CD4-positive, alpha-beta T cell treated with Interferon alpha-2 for 1 hour (primary cell): Measurements from ENCODE around the gene NEURL1B.
"Not testable (repeated sequence)": the region's sequence is repeated elsewhere in the genome, so short reads cannot be mapped to it uniquely, and the experiment has no call there.

Source experiments
- DNase-seq, 2 donors: peaks; one replicate each; pipeline ENCODE4 v3.0.0-alpha.2; 2020 to 2022

Gene NEURL1B, protein sequence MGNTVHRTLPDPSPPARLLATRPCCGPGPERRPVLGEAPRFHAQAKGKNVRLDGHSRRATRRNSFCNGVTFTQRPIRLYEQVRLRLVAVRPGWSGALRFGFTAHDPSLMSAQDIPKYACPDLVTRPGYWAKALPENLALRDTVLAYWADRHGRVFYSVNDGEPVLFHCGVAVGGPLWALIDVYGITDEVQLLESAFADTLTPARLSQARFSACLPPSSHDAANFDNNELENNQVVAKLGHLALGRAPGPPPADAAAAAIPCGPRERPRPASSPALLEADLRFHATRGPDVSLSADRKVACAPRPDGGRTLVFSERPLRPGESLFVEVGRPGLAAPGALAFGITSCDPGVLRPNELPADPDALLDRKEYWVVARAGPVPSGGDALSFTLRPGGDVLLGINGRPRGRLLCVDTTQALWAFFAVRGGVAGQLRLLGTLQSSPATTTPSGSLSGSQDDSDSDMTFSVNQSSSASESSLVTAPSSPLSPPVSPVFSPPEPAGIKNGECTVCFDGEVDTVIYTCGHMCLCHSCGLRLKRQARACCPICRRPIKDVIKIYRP

DNA sequence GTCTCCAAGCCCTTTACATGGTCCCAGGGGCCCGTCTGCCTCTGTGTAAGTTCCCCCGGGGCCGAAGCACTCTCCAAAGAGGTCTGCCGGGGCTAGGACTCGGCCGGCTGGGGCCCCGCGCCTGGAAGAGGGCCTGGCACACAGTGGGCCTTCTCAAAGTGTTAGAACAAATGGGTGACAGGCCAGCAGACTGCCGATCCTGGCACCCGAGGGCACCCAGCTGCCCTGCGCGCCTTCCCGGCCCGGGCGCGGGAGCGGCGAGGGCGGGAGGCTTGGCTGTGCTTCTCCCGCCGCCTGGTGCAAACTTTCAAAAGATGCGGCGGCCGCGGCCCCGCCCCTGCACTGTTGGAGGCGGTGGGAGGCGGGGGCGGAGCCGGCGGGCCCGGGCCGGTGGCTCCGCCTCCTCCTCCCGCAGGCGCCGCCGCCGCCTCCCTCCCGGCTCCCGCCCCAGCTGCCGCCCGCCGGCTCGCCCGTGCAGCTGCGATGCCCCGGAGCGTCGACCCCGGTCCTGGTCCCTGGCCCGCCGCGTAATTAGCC lies at the start of gene NEURL1B:
NEURL1B (plus strand) TSS at position 442 of the 537 bp plus-strand sequence. CDS start 144 bp downstream, outside the sequence.
- peak; percentile 13 to 43 for DNase-seq

DNA sequence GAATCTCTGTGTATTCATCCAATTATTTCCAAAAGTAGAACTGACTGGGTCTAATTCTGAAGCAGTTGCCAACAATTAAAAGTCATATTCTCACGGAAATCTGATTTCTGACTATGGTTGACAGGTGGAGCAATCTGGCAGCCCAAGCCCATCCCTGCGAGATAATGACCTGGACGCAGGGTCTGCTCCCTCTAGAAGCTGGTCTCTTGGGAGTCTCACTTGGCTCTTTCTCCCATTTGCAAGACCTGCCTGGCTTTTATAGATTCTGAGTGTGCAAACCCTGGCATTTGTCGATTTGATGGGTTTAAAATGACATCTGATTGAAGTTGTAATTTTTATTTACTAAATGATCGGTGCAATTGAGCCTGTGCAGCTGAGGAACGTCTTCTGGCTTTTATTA lies 49.4 kb upstream of the NEURL1B start:
- no peak for DNase-seq

DNA sequence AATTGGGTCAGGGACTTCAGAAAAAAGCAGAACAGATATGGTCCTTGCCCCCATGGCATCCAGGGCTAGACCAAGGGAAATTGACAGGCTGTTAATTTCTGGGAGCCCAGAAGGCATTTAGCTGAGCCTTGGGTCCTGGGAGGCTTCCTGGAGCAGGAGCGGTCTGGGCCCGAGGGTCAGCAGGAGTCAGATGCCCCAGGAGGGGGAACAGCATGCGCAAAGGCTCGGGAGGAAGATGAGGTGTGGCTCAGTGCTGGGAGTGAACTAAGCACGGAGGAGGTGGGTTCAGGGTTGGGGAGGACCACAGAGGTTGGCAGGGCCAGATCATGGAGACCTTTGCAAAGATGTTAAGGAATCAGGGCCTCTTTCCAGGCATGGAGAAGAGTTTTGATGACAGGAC lies 48.2 kb upstream of the NEURL1B start:
- no peak for DNase-seq

DNA sequence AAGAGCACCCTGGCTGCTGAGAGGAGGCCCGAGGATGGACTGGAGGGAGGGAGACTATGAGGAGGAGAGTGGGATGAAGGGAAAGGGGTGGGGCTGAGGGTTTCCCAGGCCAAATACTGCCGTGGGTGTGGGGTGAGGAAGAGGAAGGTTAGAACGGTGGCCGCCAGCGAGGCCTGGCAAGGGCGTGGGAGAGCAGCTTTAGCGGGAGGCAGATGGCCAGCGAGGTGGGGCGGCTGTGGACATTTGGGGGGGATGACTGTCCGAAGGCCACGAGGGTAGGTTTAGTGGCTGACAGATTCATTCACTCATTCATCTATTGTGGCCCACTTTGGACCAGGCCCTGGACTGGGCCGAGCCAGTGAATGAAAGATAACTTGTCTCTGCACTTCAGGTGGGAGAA lies 47.8 kb upstream of the NEURL1B start:
- DNase-seq: no peak

DNA sequence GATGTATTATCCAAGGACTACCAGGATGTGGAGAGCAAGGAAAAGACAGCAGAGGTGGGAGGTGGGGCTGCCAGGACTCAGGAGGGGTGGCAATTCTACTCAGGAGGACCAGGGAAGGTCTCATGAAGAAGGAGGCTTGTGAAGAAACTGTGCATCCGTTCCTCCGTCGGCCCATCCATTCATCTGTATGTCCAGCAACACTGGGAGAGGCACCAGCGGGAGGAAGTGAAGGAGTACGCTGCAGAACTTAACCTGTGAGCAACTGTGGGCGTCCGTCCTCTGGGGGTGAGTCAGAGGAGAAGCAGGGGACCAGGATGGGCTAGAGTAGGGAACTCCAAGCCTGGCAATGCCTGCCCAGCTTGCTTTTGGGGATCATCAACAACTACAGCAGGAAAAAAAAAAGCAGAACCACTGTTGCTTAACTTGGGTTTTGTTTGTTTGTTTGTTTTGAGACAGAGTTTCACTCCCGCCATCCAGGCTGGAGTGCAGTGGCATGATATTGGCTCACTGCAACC lies 47.3 kb upstream of the NEURL1B start:
- no peak for DNase-seq

DNA sequence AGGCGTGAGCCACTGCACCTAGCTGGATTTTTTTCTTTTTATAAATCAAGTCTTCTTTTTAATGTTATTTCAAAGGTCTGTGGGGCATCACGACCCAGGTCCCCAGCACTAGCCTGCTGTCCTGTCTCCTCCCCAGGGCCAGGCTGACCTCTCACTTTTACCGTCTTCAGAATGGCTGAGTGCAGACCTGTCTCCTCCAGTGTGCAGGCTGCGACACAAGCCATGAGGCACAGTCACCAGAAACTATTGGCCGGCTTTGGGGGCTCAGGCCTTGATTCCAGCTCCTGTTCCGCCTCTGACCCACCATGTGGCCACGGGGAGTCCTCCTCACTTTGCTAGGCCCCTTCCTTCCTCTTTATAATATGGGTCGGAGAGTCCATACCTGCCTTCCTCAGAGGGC lies 46.6 kb upstream of the NEURL1B start:
- no peak for DNase-seq

DNA sequence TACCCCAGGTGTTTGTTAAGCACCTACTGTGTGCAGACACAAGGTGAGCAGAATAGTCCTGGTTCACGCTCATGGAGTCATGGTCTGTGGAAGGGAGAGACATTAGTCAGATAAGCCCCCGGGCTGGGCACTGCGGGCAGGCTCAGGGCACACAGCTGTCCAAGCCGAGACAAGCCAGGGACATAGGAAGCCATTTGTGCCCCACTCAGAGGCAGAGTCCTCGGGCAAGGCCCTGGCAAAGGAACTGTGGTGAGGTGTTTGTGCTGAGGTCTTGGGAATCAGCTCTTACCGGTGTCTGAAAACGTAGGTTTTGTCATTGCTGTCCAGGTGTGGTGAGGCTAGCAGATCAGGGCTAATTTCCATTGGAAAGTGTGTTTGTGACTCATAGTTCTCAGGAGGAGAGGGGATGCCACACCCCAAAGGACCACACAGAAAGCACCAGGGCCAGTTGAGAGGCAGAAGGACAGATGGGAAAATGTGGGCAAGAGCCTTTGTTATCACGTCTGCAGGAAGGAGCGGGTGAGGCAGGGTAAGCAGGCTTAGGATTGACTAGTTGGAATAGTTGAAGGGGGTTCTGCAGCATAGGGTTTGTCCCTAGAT lies 46.1 kb upstream of the NEURL1B start:
- no peak for DNase-seq

DNA sequence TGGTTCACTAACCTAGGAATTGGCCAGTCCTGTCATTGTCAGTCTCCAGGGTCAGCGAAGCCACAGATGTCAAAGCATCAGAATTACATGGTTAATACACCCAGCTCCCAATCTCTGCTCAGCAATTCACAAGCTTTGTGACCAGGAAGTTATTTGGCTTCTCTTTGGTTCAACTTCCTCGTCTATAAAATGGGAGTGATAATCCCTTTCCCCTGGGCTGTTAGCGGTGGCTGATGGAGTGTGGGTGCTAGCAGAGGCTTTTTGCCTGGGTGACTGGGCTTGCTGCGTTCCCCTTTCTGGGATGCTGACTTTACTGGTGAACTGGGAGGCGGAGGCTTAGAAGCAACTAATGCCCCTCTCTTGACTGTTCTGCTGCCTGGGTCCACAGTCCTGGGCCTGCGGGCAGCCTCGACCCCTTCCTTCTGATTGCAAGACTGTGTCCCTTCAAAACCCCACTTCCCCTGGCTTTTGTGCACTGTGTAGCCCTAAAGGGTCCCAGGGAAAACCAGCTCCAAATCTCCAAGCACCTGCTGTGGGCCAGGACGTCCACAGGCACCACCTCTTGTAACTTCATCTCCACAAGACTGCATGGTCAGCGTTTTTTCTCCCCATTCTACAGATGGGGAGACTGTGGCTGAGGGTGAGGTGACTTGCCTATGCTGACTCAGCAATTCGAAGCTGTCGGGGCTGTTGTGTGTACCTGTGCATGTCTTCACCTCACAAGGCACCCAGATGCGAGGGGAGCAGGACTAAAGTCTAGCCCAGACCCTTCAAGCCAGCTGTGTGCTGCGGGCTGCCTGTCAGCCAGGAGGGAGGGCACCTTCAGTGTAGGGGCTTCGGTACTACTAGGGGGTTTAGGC lies 45.2 kb upstream of the NEURL1B start:
- DNase-seq: no peak

DNA sequence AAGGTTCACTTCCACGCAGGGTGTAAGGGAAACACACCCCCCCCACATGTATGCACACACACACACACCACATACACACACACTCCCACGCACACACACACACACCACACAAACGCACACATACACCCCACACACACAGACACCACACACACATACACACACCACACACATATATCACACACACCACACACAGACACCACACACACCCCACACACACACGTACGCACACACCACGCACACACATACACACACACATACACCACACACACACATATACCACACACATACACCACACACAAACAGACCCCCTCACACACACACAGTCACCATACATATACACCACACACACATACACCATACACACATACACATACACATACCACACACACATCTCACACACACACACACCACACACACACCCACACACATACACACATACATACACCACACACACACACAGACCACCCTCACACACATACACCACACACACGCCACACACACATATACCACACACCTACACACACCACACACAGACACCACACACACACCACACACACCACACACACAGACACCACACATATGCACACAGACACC lies 44.3 kb upstream of the NEURL1B start:
- DNase-seq: no peak

DNA sequence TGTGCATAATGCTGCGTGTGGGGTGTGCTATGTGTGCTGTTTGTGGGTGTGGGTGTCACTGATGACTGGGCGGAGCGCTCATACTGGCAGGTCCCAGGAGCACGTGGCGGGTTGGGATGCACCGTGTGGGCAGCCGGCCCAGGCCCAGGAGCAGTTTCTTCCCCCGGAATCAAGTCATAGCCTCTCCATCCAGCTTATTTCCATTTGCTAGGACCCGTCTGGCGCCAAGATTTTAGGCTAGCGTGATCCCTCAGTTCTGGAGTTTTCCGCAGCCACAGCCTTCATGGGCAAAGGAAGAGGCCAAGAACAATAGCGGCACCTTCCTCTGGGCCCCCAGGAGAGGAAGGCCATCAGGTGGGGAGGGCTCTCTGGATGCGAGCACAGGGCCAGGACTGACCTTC lies 43.3 kb upstream of the NEURL1B start:
- DNase-seq: no peak

DNA sequence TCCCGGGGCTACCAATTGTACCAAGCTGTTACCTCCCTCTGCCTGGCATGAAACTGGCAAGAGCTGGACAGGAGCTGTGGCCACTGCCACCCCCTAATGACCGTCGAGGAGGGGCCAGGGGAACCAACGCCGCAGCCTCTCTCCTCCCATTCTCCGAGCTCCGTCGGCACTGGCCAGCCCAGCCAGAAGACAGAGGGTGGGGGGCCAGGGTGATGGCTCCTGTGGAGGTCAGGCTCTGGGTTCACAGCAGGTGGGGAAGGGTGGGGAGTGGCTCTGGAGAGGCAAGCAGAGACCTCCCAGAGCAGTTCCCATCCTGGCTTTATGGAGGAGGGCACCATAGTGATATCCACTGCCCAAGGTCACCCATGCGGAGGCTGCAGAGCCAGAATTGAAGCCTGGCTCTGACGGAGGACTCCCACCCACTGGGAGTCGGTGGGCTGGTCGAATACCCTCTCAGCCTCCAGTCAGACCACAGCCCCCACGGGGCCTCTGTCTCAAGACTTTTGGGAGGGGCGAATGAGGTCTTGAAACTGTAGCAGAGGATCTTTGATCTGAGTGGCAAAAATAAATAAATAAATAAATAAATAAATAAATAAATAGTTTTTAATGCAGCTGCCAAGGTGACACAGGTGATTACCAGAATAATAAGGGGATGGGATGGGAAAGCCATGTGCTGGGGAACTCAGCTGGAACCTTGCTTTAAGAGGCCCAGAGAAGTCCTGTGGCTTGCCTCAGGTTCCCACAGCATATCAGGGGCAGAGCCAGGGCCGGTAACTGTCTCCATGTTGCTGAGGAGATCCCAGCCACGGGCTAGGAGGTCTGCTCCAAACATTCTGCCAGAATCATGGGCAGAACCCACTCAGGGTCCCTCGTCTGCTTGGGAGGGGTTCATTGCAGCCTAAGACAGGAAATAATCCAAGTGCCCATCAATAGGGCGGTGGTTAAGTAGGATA lies 42.5 kb upstream of the NEURL1B start:
- no peak for DNase-seq

DNA sequence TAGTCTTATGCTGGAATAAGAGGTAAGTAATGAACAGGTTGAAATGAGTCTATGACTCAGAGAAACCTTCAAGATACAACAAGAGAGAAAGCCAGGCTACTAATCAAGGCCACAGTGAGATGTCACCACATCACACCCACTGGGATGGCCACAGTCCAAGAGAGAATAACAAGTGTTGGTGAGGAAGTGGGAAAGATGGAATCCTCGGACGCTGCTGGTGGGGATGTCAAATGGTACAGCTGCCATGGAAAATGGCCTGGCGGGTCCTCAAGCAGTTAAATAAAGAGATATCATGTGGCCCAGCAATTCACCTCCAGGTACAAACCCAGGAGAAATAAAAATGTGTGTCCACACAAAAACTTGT lies 41.9 kb upstream of the NEURL1B start:
- DNase-seq: no peak

DNA sequence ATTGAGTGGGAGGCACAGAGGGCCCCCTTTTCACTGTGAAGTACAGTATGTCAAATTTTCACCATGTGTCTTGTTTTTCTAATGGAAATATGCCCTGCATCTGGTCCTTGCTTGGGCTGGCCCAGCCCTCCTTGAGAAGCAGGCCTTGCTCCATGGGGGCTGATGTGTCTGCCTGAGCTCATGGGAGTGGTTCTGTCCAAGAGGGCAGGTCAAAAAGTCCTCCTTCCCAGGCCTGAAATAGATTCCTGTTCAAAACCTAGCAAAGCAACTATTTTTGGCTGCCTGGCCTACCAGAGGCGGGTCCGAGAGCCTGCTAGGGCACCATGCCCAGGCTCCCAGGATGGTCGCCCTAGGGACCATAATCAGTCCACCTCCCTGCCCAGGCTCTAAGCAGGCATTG lies 40.5 kb upstream of the NEURL1B start:
- DNase-seq: no peak

DNA sequence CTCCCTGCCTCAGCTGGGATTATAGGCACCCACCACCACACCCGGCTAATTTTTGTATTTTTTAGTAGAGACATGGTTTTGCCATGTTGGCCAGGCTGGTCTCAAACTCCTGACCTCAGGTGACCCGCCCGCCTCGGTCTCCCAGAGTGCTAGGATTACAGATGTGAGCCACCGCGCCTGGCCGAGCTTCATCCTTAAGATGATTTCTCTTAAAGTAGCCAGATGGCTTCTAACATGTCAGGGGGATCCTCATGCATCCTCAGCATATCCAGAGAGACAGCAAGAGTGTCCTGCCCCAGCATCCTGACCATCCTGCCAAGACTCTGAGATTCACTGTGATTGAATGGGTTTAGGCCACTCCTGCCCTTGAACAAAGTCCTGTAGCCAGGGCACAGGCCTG lies 39.5 kb upstream of the NEURL1B start:
- not testable (repeated sequence) for DNase-seq

DNA sequence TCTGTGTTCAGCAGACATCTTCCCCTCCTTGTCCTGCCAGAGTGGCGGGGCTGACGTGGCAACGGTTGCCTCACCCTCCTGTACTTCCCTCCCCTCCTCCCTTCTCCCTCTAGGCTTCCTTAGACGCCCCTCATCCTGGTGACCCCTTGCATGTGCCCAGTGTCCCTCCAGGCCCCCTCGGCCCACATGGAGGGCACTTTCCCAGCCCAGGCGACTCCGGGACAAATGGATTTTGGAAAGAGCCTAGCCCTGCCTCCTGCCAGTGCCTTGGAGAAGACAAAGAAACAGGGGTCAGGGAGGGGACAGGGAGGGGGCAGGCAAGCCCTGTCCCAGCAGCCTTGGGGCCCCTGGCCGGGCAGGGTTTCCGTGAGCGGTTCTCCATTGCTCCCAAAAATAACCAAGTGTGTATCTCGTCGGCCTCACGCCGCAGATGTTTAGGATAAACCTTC lies 38.3 kb upstream of the NEURL1B start:
- DNase-seq: no peak

DNA sequence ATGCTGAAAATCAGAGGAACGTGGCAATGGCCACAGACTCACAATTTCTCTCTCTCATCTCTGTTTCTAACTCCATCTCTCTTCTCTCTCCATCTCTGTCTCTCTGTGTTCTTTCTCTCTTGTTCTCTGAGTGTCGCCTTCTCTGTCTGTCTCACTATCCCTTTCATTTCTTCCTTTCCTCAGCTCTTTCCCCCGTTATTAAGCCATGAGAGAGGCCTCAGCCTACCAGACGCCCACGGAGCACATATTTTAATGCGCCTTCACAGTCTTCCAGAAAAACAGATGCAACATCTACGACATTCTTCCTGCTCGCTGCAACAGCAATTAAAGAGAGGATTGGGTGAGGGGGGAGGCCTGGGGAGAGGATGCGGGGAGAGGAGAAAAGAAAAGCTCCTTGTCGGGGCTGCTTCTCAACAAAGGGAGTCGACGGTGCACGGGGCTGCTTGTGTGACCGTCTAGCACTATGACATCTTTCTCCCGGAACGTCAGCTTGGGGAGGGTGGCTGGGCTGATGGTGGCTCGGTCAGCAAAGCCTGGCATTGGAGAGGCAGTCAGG lies 37.7 kb upstream of the NEURL1B start:
- DNase-seq: no peak

DNA sequence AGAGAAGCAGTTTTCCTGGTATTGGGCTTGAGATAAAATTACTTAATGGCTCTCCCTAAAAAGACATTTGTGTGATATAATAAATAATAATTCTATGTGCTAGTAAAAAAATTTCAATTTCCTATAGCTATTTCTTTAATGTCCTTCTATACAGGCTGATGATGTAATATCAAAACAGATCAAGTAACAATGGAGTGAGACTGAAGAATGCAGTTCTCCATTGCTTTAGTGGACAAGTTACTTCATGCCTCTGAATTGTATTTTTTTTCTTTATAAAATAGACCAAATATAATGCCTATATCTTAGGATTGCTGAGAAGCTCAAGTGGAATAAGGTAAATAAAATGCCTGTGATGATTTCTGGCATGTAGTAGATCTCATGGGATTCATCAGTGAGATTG lies 35.6 kb upstream of the NEURL1B start:
- DNase-seq: no peak

DNA sequence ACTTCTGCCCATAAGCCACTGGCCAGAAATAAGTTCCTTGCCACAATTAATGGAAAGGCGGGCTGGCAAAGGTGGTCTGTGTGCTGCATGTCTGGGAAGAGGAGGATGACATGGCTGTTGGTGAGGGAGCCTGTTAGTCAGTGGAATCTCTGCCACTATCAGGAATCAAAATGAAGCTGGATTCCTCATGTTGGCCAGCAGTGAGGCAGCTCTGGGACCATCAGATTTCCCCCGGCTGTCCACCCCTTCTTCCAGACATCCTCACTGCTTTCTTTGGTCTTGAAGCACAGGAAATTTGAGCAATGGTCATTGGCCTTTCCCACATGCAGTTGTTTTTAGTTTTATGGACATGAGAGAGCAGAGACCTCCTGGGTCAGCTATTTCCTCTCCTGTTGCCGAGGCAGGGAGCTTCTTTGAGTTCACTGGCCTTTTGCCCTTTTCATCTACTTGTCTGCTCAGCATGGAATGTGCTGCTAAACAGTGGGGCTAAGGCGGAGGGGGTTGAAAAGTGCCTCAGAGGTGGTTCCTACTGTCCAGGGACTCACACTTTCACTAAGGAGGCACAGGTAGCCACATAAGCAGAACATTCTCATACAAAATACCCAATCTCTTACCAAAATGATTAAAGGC lies 34.8 kb upstream of the NEURL1B start:
- no peak for DNase-seq

DNA sequence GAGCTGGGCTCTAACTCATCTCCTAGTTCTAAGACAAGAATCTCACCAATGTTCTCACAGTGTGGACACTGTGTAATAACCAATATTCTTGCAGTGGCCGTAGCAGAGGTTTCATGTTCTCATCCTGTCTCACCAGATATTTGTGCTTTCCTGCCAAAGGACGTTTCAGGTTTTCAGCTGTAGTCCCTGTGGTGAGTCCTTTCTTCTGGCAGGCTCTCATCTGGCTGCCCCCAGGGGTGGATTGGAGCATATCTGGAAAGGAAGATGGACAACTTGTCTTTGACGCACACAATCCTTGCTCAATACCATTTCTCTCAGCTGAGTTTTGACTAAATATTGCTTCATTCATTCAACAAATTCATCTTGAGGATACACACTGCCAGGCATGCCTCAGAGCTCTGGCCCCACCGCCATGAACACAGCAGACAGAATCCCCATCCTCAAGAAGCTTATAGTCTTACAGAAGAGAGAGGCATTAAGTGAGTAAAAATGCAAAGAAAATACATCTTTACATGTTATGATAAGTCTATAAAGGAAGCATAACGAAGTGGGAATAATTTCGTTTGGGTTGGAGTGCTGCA lies 33.8 kb upstream of the NEURL1B start:
- DNase-seq: no peak

DNA sequence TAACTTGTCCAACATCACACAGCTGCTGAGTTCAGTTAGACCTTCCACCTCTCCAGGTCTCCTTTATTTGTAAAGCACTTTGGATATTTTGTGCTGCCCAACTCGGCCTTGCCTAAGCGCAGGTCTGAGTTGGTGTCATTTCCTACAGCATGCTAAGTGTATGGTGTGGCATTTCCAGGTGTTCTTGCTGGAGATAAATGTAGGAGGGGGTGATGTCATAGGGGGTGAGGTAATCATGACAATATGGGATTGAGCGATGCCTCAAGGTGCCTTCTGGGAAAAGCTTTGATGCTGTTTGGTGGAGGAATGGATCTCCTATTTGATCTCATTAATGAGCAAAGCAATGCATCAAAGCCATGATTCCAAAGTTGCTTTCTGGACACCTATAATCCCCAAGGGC lies 32.3 kb upstream of the NEURL1B start:
- no peak for DNase-seq
